ENCODE results near the gene SOD2. TPM values are rescaled to one million over a fixed set of nuclear protein-coding genes. Genes with fewer than 3 reads are reported as not detected.
A peak's percentile ranks its signal among the peaks of the same experiment; 100 is the strongest.

Gene SOD2
- total and polyA plus RNA-seq, 2 of the 13 experiments (the other 11 are each of a cell fraction or from before 2014, with no cell fraction given) = 304 to 309 TPM

GRCh38 chr6:159726918-159727716 is 34.1 kb upstream of the SOD2 start, which contains the start of gene WTAP (continued):
- TF ChIP-seq YY1 (IDR thresholded peaks at IDR 0.05; ENCODE audit: insufficient read depth, insufficient replicate concordance, low read depth, low read length) (peak; percentile 91), KDM1A (CRISPR knock-in tag; IDR thresholded peaks at IDR 0.05) (peak; percentile 15; the same call in 1 of the 2 replicates), ZNF557 (CRISPR knock-in tag; IDR thresholded peaks at IDR 0.05) (peak; percentile 97), IKZF5 (CRISPR knock-in tag; IDR thresholded peaks at IDR 0.05) (peak; percentile 98), TOPORS (CRISPR knock-in tag; IDR thresholded peaks at IDR 0.05) (peak; percentile 84; the same call in 1 of the 2 replicates), EEA1 (CRISPR knock-in tag; IDR thresholded peaks at IDR 0.05; ENCODE audit: borderline replicate concordance) (peak; percentile 98; the same call in 1 of the 2 replicates), GMEB1 (CRISPR knock-in tag; IDR thresholded peaks at IDR 0.05; ENCODE audit: borderline replicate concordance) (peak; percentile 94), ATAD3A (CRISPR knock-in tag; IDR thresholded peaks at IDR 0.05) (peak; percentile 48; the same call in 1 of the 2 replicates), USF2 (IDR thresholded peaks at IDR 0.05; ENCODE audit: low read depth, low read length) (peak; percentile 30; the same call in 1 of the 2 replicates), USF2 (CRISPR knock-in tag; IDR thresholded peaks at IDR 0.05; ENCODE audit: borderline replicate concordance) (peak; percentile 74; the same call in 1 of the 2 replicates), REL (CRISPR knock-in tag; conservative IDR thresholded peaks at IDR 0.05) (peak; percentile 95), NCOA1 (CRISPR knock-in tag; IDR thresholded peaks at IDR 0.05) (no peak; the same call in 1 of the 2 replicates), ZNF670 (CRISPR knock-in tag; IDR thresholded peaks at IDR 0.05; ENCODE audit: borderline replicate concordance) (peak; percentile 99), ZNF598 (CRISPR knock-in tag; IDR thresholded peaks at IDR 0.05; ENCODE audit: borderline replicate concordance) (peak; percentile 20; the same call in 1 of the 2 replicates), NFKBIZ (CRISPR knock-in tag; IDR thresholded peaks at IDR 0.05) (peak; percentile 95), ZNF33A (CRISPR knock-in tag; IDR thresholded peaks at IDR 0.05; ENCODE audit: borderline replicate concordance) (peak; percentile 96; the same call in 1 of the 2 replicates), KLF15 (CRISPR knock-in tag; IDR thresholded peaks at IDR 0.05; ENCODE audit: borderline replicate concordance) (peak; percentile 99), JDP2 (CRISPR knock-in tag; IDR thresholded peaks at IDR 0.05; ENCODE audit: borderline replicate concordance) (peak; percentile 39; the same call in 1 of the 2 replicates), IRF2 (CRISPR knock-in tag; IDR thresholded peaks at IDR 0.05) (peak; percentile 99), DNMT1 (CRISPR knock-in tag; IDR thresholded peaks at IDR 0.05) (peak; percentile 99; the same call in 1 of the 2 replicates), TEF (CRISPR knock-in tag; IDR thresholded peaks at IDR 0.05) (peak; percentile 90; the same call in 1 of the 2 replicates), ZNF737 (CRISPR knock-in tag; IDR thresholded peaks at IDR 0.05; ENCODE audit: borderline replicate concordance) (0 out of 2 replicates have a peak, but pooled peaks have one; percentile 74), SMC3 (IDR thresholded peaks at IDR 0.05; ENCODE audit: low read length) (no peak), ZNF292 (CRISPR knock-in tag; IDR thresholded peaks at IDR 0.05; ENCODE audit: borderline replicate concordance, low read depth) (peak; percentile 91; the same call in 1 of the 2 replicates)
